B cell (primary cell): Measurements from ENCODE around the gene SRGAP1. TPM values are rescaled to one million over a fixed set of nuclear protein-coding genes. Genes with fewer than 3 reads are reported as not detected.

Experiments
- ATAC-seq: fragments of 200-7000 bp; cut with Tn5 transposase; one replicate; pipeline ENCODE4 v1.10.0; 2021; ENCODE audit warnings: low read depth, mild to moderate bottlenecking, moderate number of reproducible peaks, moderate library complexity
- CTCF ChIA-PET: fragments of 350-600 bp; sonication (Branson Sonifier 250); formaldehyde crosslinking; loops from one replicate; lab custom pipeline; 2021; ENCODE audit warnings: antibody characterized with exemption, inconsistent platforms; lab: Charles Lee
- POLR2A ChIA-PET: fragments of 350-600 bp; sonication (Branson Sonifier 250); formaldehyde crosslinking; loops from one replicate; lab custom pipeline; 2021; ENCODE audit warnings: antibody characterized with exemption; lab: Charles Lee
- DNase-seq: peaks from one replicate; pipeline ENCODE4 v3.0.0; 2013
- H2AFZ ChIP-seq: 2 replicates; pipeline ENCODE4 v1.6.1; 2012; ENCODE audit warnings: mild to moderate bottlenecking, low read depth, low read length; ENCODE audit not compliant: insufficient read depth, poor library complexity, severe bottlenecking
- H3K27ac ChIP-seq, 2 donors: 1 replicate in 1 of 2; 2 replicates in 1 of 2; pipeline ENCODE4 v1.5.1; 2012 to 2013; ENCODE audit warnings: low read length in 2 of 2, mild to moderate bottlenecking in 2 of 2, moderate library complexity in 1 of 2
- H3K27me3 ChIP-seq, 4 experiments: fragments of 200-600 bp in 1 of 4; sonication (generic) in 1 of 4; replicated peaks in 1 of 4; 1 replicate in 2 of 4; 2 replicates in 2 of 4; pipeline versions ENCODE4 v1.6.1 to v1.7.0; 2013 to 2016; ENCODE audit warnings: low read length in 3 of 4, mild to moderate bottlenecking in 2 of 4, mixed read lengths in 1 of 4, moderate library complexity in 1 of 4; ENCODE audit not compliant: insufficient read depth in 4 of 4, control insufficient read depth in 3 of 4; ENCODE audit errors: control extremely low read depth in 1 of 4
- H3K36me3 ChIP-seq, 2 experiments: replicated peaks in 1 of 2; 1 replicate in 1 of 2; 2 replicates in 1 of 2; pipeline versions ENCODE4 v1.6.1 to v1.7.1; 2013; ENCODE audit warnings: low read length in 1 of 2; ENCODE audit not compliant: insufficient read depth in 2 of 2, control insufficient read depth in 1 of 2; ENCODE audit errors: control extremely low read depth in 1 of 2, extremely low read depth in 1 of 2
- H3K4me1 ChIP-seq, 2 donors: fragments of 200-600 bp in 1 of 2; sonication (generic) in 1 of 2; 1 replicate in 1 of 2; 2 replicates in 1 of 2; pipeline versions ENCODE4 v1.5.1 to v1.6.1; 2013 to 2017; ENCODE audit warnings: low read length in 2 of 2; ENCODE audit not compliant: control insufficient read depth in 2 of 2, insufficient read depth in 2 of 2
- H3K4me2 ChIP-seq: replicated peaks from 2 replicates; pipeline ENCODE3; 2012; ENCODE audit warnings: mild to moderate bottlenecking, low read depth, low read length; ENCODE audit not compliant: poor library complexity, severe bottlenecking
- H3K4me3 ChIP-seq, 5 experiments: fragments of 200-600 bp in 1 of 5; sonication (generic) in 1 of 5; 1 replicate in 3 of 5; 2 replicates in 2 of 5; pipeline versions ENCODE4 v1.5.1 to v1.7.0; 2011 to 2016; ENCODE audit warnings: low read length in 4 of 5, mild to moderate bottlenecking in 4 of 5, low read depth in 2 of 5, control low read depth in 1 of 5, moderate library complexity in 1 of 5; ENCODE audit not compliant: insufficient read depth in 1 of 5; ENCODE audit errors: control extremely low read depth in 1 of 5, extremely low read depth in 1 of 5
- H3K79me2 ChIP-seq: fragments of 200-600 bp; sonication (generic); one replicate; pipeline ENCODE4 v1.6.0; 2016; ENCODE audit warnings: low read length; ENCODE audit not compliant: control insufficient read depth, insufficient read depth
- H3K9ac ChIP-seq: fragments of 200-600 bp; sonication (generic); 2 replicates; pipeline ENCODE4 v1.6.1; 2017; ENCODE audit warnings: mild to moderate bottlenecking, low read length, moderate library complexity
- H3K9me3 ChIP-seq, 3 donors: one replicate each; pipeline versions ENCODE4 v1.6.1 to v1.7.1; 2013; ENCODE audit warnings: low read length in 2 of 3; ENCODE audit not compliant: control insufficient read depth in 2 of 3, insufficient read depth in 1 of 3; ENCODE audit errors: control extremely low read depth in 1 of 3
- H4K20me1 ChIP-seq: 2 replicates; pipeline ENCODE4 v1.6.0; 2012; ENCODE audit warnings: mild to moderate bottlenecking, low read length; ENCODE audit not compliant: insufficient read depth, control insufficient read depth, poor library complexity, severe bottlenecking
- H3K27ac Mint-ChIP-seq: one replicate; pipeline ENCODE4 v1.8.0; 2021; ENCODE audit warnings: mixed read lengths
- H3K27me3 Mint-ChIP-seq: one replicate; pipeline ENCODE4 v1.8.0; 2021; ENCODE audit warnings: mixed read lengths
- H3K4me1 Mint-ChIP-seq: one replicate; pipeline ENCODE4 v1.8.0; 2021; ENCODE audit warnings: mixed read lengths
- H3K4me3 Mint-ChIP-seq: one replicate; pipeline ENCODE4 v1.8.0; 2021; ENCODE audit warnings: mixed read lengths
- H3K9me3 Mint-ChIP-seq: one replicate; pipeline ENCODE4 v1.8.0; 2022; ENCODE audit warnings: mixed read lengths; ENCODE audit not compliant: insufficient read depth
- CTCF ChIP-seq: fragments of 200-600 bp; IDR thresholded peaks from one replicate; pipeline ENCODE4 v1.8.0; 2022; ENCODE audit warnings: antibody characterized with exemption, mild to moderate bottlenecking
- EZH2 ChIP-seq: IDR thresholded peaks from 2 replicates; pipeline ENCODE4 v1.6.1; 2012; ENCODE audit warnings: borderline replicate concordance, low read depth, mild to moderate bottlenecking, moderate library complexity, low read length; ENCODE audit not compliant: insufficient read depth, poor library complexity, severe bottlenecking
- WGBS: methylation state at CpG from one replicate; pipeline ENCODE4 v1.1.5; 2013; ENCODE audit warnings: missing lambda C conversion rate; ENCODE audit not compliant: insufficient coverage; 5-methylcytosine and 5-hydroxymethylcytosine counted together
- intact Hi-C: fragments of 100-400 bp; cut with micrococcal nuclease; formaldehyde crosslinking; loops from one replicate; pipeline ENCODE4 v1.10.0; 2022
- polyA plus RNA-seq: library from polyadenylated mRNA; depleted of rRNA; stranded (reverse); fragments of >200 nt; gene quantifications from 2 replicates; pipeline ENCODE4 v1.2.3, GENCODE V29; 2012
- total RNA-seq, 2 donors: library from RNA; stranded (reverse); fragments of 120-200 nt in 1 of 2; gene quantifications; 1 replicate in 1 of 2; 2 replicates in 1 of 2; pipeline versions ENCODE4 v1.2.3 to v1.2.4, GENCODE V29; 2013 to 2022

SRGAP1 gene
- total and polyA plus RNA-seq, 2 donors (not counting 1 experiment from before 2014, with no cell fraction given) = under 0.01 to 0.22 TPM

DNA sequence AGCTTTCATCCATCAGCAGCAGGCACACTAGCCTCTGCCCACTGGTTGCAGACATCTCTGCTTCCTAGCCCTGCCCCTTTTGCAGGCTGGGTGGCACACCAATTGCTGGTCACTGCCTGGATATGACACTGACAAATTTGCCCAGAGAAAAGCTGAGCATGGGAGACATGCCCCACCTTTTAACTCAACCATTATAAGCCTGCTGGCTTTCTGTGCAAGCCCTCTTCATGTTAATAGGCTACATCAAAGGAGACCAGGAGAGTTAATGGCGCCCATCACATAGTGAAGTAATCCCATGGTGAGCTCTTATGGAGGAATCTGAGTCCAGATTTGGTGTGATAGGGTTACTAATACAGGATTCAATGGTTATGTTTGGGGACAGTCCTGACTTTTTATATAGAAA is 238.4 kb downstream of the SRGAP1 start:
- no peak overlapping the region for H3K4me2 ChIP-seq
- no peak for DNase-seq
- H2AFZ ChIP-seq = no peak overlapping the region
- no peaks in the 10 kb centered on the region for H3K9me3 ChIP-seq
- Mint-ChIP-seq H3K27ac (no peak overlapping the region), H3K4me3 (no peak overlapping the region), H3K9me3 (no peaks in the 10 kb centered on the region), H3K27me3 (no peaks in the 10 kb centered on the region), H3K4me1 (no peaks in the 10 kb centered on the region)
- no peaks in the 10 kb centered on the region for H3K4me1 ChIP-seq
- H3K36me3 ChIP-seq = no peaks in the 10 kb centered on the region
- H3K9ac ChIP-seq = no peak overlapping the region
- intact Hi-C loops = no loop called here
- WGBS = 100% methylated on average over 1 of the region's 1 CpG
- H3K27ac ChIP-seq = no peak overlapping the region
- ATAC-seq = no peak
- ChIA-PET CTCF (interaction anchor here (0.8 kb wide), 1 partner anchor 17 kb away, joined by 4 read pairs; no protein-coding TSS in a partner anchor), POLR2A (no interaction called here)
- H3K4me3 ChIP-seq = no peak overlapping the region
- no peaks in the 10 kb centered on the region for H3K27me3 ChIP-seq
- no peaks in the 10 kb centered on the region for H4K20me1 ChIP-seq
- no peaks in the 10 kb centered on the region for H3K79me2 ChIP-seq
- TF ChIP-seq EZH2 (no peak), CTCF (no peak)

DNA sequence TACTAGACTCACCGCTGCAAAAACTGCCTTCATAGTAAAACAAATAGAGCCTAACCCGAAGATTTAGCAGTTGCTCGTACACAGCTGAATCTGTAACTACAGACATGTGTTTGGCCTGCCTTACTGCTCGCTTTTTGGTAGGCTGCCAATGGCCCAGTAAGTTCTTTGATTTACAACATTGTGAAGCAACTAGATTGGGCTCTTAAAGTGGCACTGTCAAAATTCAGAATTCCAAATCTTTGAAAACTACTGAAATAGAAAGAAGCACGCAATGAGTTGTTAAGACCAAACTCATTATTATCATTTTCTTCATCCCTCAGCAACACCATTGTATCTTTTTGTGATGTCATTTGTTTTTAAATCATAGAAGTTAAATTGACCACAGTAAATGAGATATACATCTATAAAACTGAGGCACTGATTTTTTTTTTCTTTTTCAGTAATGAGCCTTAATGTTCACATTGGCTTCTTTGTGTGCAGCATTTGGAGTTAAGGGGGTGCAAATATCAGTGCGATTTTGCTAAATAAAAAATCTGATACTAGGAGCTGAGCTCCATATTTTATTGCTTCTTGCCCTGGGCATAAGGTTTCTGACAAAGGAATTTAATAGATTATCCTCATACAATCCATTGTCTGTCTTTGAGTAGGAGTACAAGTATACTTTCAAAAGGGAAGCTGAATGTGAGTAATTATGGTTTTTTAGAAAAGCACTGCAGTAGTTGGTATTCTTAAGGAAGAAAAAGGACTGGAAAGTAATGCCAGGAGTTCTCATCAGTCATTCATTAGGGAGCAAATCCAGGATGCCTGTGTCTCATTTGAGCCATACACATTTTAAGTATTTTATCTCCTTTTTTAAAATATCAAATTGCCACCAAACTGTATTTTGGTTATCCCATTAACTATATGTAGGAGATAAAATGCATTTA is 239.0 kb downstream of the SRGAP1 start:
- no peak overlapping the region for H2AFZ ChIP-seq
- no peaks in the 10 kb centered on the region for H3K27me3 ChIP-seq
- ChIA-PET CTCF (no interaction called here), POLR2A (no interaction called here)
- Mint-ChIP-seq H3K9me3 (no peaks in the 10 kb centered on the region), H3K4me1 (no peaks in the 10 kb centered on the region), H3K27ac (no peak overlapping the region), H3K4me3 (no peak overlapping the region), H3K27me3 (no peaks in the 10 kb centered on the region)
- DNase-seq (no peak), ATAC-seq (no peak)
- intact Hi-C loops = no loop called here
- H4K20me1 ChIP-seq = no peaks in the 10 kb centered on the region
- 54% methylated on average over 4 of the region's 6 CpGs for WGBS
- no peaks in the 10 kb centered on the region for H3K79me2 ChIP-seq
- H3K27ac ChIP-seq = no peak overlapping the region
- TF ChIP-seq EZH2 = no peak
- no peak for TF ChIP-seq CTCF
- no peaks in the 10 kb centered on the region for H3K4me1 ChIP-seq
- no peak overlapping the region for H3K4me3 ChIP-seq
- H3K9me3 ChIP-seq = no peaks in the 10 kb centered on the region
- no peaks in the 10 kb centered on the region for H3K36me3 ChIP-seq
- H3K4me2 ChIP-seq = no peak overlapping the region
- no peak overlapping the region for H3K9ac ChIP-seq
